ENCODE measurements around the gene RC3H2.
"Not testable (repeated sequence)": the region's sequence is repeated elsewhere in the genome, so short reads cannot be mapped to it uniquely, and the experiment has no call there.

RC3H2 gene

GRCh38 chr9:122845116-122845515 is 60.0 kb downstream of the RC3H2 start:
- no peak for DNase-seq (ENCODE audit: low read depth in 2 of 2, low spot score in 1 of 2)

- no peak for DNase-seq (ENCODE audit: low read depth in 2 of 2, low spot score in 1 of 2)
Measured at GRCh38 chr9:122844137-122844536, 61.0 kb downstream of the RC3H2 start.

DNA sequence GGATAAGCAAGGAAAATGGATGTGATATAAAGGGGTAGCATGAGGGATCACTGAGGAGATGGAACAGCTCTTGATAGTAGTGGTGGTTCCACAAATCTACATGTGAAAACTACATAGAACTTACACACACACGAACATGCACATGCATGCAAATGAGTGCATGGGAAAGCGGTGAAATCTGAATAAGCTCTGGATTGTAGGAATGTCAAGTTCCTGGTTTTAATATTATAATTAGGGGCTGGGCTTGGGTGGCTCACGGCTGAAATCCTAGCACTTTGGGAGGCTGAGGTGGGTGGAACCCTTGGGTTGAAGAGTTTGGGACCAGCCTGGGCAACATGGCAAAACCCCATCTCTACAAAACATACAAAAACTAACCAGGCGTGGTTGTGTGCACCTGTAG is 63.7 kb downstream of the RC3H2 start:
- no peak for DNase-seq (ENCODE audit: low read depth in 2 of 2, low spot score in 1 of 2)

GRCh38 chr9:122838441-122838840 is 66.7 kb downstream of the RC3H2 start:
- DNase-seq (ENCODE audit: low read depth in 2 of 2, low spot score in 1 of 2), result not testable (repeated sequence)

- no peak for DNase-seq (ENCODE audit: low read depth in 2 of 2, low spot score in 1 of 2)
Measured at GRCh38 chr9:122837266-122837850, 67.8 kb downstream of the RC3H2 start.

DNA sequence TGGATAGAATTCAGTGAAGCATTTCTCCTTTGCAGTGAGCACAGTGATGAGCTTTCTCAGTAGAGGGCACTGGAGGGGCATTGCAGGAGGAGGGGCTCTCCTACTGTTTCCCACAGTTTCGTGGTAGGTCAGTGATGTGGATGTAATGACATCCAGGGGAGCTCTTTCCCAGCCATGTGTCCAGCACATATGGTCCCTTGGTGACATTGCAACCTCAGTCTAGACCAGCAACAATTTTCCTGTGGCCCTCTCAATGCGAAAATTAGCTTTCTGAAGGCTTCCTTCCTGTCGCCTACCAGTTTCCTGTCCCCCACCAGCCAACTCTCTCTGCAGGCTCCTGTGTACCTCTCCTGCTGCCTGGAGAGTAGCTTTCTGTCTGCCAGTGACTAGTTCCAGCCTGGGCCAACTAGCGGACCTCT is 69.8 kb downstream of the RC3H2 start:
- no peak for DNase-seq (ENCODE audit: low read depth in 2 of 2, low spot score in 1 of 2)

DNA sequence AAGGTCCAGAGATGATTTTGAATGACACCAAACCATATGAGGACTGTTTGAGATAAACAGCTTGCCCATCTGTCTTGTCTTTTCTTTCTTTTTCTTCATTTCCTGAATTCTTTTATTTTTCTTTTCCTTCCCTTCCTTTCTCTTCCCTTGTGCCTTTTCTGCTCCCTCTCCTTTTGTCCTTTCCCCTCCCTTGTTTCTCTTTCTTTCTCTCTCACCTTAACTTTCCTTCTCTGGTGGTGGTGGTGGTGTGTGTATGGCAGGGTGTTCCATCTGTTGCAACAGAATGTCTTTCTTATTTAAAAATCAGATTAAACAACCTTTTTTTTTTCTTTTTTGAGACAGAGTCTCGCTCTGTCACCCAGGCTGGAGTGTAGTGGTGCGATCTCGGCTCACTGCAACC is 73.0 kb downstream of the RC3H2 start:
- no peak for DNase-seq (ENCODE audit: low read depth in 2 of 2, low spot score in 1 of 2)

- not testable (repeated sequence) for DNase-seq (ENCODE audit: low read depth in 2 of 2, low spot score in 1 of 2)
Measured at GRCh38 chr9:122828965-122829284, 76.2 kb downstream of the RC3H2 start.

GRCh38 chr9:122827761-122828093 is 77.4 kb downstream of the RC3H2 start:
- DNase-seq (ENCODE audit: low read depth in 2 of 2, low spot score in 1 of 2), result no peak

- no peak for DNase-seq (ENCODE audit: low read depth in 2 of 2, low spot score in 1 of 2)
Measured at GRCh38 chr9:122822938-122823337, 82.2 kb downstream of the RC3H2 start.

DNA sequence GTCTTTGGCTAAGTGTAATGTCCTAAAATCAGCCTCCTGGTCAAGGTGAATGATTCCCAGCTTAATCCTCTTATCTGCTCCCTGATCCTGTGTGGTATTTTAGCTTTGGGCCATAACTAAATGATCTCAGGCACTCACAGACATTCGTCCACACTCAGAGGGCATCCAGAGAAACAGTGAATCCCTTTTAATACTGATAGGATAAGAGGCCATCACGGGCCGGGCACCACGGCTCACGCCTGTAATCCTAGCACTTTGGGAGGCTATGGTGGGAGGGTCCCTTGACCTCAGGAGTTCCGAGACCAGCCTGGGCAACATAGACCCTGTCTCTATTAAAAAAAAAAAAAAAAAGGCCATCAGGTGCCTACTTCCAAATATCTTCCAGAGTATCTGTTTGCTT is 83.1 kb downstream of the RC3H2 start:
- DNase-seq (ENCODE audit: low read depth in 2 of 2, low spot score in 1 of 2), result no peak

GRCh38 chr9:122821278-122821943 is 83.7 kb downstream of the RC3H2 start:
- no peak for DNase-seq (ENCODE audit: low read depth in 2 of 2, low spot score in 1 of 2)

GRCh38 chr9:122820490-122820845 is 84.7 kb downstream of the RC3H2 start:
- DNase-seq (ENCODE audit: low read depth in 2 of 2, low spot score in 1 of 2), result no peak

GRCh38 chr9:122819791-122820489 is 85.2 kb downstream of the RC3H2 start:
- no peak for DNase-seq (ENCODE audit: low read depth in 2 of 2, low spot score in 1 of 2)

GRCh38 chr9:122819326-122819725 is 85.8 kb downstream of the RC3H2 start:
- no peak for DNase-seq (ENCODE audit: low read depth in 2 of 2, low spot score in 1 of 2)

DNA sequence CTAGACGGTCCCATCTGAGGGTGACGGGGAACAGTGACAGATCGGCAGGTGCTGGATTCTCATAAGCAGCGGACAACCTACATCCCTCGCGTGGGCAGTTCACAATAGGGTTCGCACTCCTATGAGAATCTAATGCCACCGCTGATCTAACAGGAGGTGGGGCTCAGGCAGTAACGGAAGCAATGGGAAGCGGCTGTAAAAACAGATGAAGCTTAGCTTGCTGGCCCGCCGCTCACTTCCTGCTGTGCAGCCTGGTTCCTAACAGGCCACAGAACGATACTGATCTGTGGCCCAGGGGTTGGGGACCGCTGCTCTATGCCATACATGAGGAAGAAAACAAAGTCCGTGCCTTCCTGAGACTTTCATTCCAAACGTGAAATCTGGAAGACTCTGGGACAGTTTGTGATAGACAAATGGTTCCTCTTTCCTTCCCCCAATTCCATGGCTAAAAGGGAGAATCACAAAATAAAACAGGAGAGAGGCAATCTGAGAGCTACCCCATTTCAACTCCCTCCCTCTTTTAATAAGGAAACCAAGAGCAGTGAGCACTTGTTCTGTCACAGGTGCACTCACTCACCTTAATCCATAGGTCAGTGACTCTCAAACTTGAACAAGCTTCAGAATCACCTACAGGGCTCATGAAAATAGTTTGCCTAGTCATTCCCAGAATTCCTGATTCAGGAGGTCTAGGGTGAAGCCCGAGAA is 88.8 kb downstream of the RC3H2 start:
- DNase-seq (ENCODE audit: low read depth in 2 of 2, low spot score in 1 of 2), result peak in 1 of 2 donors; percentile 25

GRCh38 chr9:122815544-122815943 is 89.6 kb downstream of the RC3H2 start:
- DNase-seq (ENCODE audit: low read depth in 2 of 2, low spot score in 1 of 2), result no peak

GRCh38 chr9:122814545-122814944 is 90.6 kb downstream of the RC3H2 start:
- no peak for DNase-seq (ENCODE audit: low read depth in 2 of 2, low spot score in 1 of 2)

DNA sequence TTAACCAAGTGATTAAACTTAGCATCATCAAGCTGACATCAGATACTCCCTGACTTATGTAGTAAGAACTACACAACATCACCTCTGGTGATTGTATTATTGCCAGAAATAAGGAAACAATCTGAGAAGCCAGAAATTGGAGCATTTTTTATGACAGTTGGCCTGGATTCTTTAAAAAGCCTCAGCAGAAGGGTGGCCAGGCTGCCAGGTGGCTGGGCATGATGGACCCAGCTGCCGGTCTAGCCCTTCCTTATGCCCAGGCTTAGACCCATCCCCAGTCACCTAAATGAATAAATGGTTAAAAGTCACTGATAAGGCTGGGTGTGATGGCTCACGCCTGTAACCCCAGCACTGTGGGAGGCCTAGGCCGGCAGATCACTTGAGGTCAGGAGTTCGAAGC is 92.4 kb downstream of the RC3H2 start:
- DNase-seq (ENCODE audit: low read depth in 2 of 2, low spot score in 1 of 2), result no peak

GRCh38 chr9:122810306-122810946 is 94.7 kb downstream of the RC3H2 start:
- DNase-seq (ENCODE audit: low read depth in 2 of 2, low spot score in 1 of 2), result peak; percentile 37 to 60

- DNase-seq (ENCODE audit: low read depth in 2 of 2, low spot score in 1 of 2), result not testable (repeated sequence)
Measured at GRCh38 chr9:122809261-122809660, 95.9 kb downstream of the RC3H2 start.

GRCh38 chr9:122808141-122808540 is 97.0 kb downstream of the RC3H2 start:
- DNase-seq (ENCODE audit: low read depth in 2 of 2, low spot score in 1 of 2), result no peak
